ENCODE data around the gene TPRG1. TPM values are rescaled to one million over a fixed set of nuclear protein-coding genes. Genes with fewer than 3 reads are reported as not detected.

The TPRG1 gene, protein sequence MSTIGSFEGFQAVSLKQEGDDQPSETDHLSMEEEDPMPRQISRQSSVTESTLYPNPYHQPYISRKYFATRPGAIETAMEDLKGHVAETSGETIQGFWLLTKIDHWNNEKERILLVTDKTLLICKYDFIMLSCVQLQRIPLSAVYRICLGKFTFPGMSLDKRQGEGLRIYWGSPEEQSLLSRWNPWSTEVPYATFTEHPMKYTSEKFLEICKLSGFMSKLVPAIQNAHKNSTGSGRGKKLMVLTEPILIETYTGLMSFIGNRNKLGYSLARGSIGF
- total RNA-seq (1 to 10 TPM in 3 of 4 donors, under 1 TPM in 1; 0.27 to 9.1 (median 4.6) TPM), polyA plus RNA-seq (1 to 10 TPM in 2 of 3 donors, under 1 TPM in 1; 0.23 to 3.6 (median 1.1) TPM)

DNA sequence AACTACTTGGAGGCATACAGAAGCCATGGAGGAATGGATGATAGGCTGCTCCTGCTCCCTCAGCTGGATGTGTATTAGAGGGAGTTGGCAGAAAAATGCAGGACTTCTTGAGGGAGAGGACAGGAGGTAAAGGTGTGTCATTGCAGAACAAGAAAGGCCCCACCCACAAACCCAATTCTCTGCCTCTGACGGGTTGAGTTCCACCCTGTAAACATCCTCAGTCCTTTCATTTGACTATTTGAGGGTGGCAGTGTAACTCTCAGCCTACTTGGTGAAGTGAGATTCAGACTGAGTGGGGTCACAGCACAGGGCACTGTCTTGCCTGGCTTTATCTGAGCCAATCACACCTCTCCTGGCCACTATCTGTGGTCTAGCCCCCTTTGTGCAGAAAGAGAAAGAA lies at the start of gene TPRG1:
TSS of gene TPRG1 (plus strand) at position 265 of the 400 bp plus-strand sequence. CDS start 35,414 bp downstream, outside the sequence.
- no peaks in the 10 kb centered on the region for H3K27me3 ChIP-seq
- DNase-seq: no peak
- no peaks in the 10 kb centered on the region for H3K9me3 ChIP-seq
- no peak within 1 kb of the TSS for H3K4me3 ChIP-seq
- no peak for TF ChIP-seq EP300 (IDR thresholded peaks at IDR 0.05)
- TF ChIP-seq, protein P1, sequence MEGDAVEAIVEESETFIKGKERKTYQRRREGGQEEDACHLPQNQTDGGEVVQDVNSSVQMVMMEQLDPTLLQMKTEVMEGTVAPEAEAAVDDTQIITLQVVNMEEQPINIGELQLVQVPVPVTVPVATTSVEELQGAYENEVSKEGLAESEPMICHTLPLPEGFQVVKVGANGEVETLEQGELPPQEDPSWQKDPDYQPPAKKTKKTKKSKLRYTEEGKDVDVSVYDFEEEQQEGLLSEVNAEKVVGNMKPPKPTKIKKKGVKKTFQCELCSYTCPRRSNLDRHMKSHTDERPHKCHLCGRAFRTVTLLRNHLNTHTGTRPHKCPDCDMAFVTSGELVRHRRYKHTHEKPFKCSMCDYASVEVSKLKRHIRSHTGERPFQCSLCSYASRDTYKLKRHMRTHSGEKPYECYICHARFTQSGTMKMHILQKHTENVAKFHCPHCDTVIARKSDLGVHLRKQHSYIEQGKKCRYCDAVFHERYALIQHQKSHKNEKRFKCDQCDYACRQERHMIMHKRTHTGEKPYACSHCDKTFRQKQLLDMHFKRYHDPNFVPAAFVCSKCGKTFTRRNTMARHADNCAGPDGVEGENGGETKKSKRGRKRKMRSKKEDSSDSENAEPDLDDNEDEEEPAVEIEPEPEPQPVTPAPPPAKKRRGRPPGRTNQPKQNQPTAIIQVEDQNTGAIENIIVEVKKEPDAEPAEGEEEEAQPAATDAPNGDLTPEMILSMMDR (IDR thresholded peaks at IDR 0.05): no peak
- no peak for TF ChIP-seq POLR2A (IDR thresholded peaks at IDR 0.05)
- TF ChIP-seq POLR2AphosphoS5 (IDR thresholded peaks at IDR 0.05): no peak
- no peaks in the 10 kb centered on the region for H3K4me1 ChIP-seq
- 19 to 63% methylated on average over 1 of the region's 1 CpG for WGBS, 2 donors
- H3K27ac ChIP-seq: no peak within 1 kb of the TSS
- H3K36me3 ChIP-seq: no peaks in the 10 kb centered on the region
- intact Hi-C loops (cut with DNase I): no loop called here

- WGBS, 2 donors: 65 to 73% methylated on average over 2 of the region's 2 CpGs
- Histone ChIP-seq H3K27ac (peak overlapping the region; percentile 49 to 77 (median 71)), H3K4me1 (peaks cover 0 to 40% (median 32%) of the 10 kb centered on the region in 4 donors), H3K27me3 (no peaks in the 10 kb centered on the region), H3K4me3 (no peak overlapping the region), H3K9me3 (no peaks in the 10 kb centered on the region), H3K36me3 (no peaks in the 10 kb centered on the region)
- TF ChIP-seq EP300 (IDR thresholded peaks at IDR 0.05) (no peak), POLR2A (IDR thresholded peaks at IDR 0.05) (no peak), POLR2AphosphoS5 (IDR thresholded peaks at IDR 0.05) (peak in 1 of 4 donors; percentile 35)
- TF ChIP-seq, protein P1 (IDR thresholded peaks at IDR 0.05): no peak
- intact Hi-C loops (cut with DNase I): no loop called here
- DNase-seq: no peak
These were observed 49.7 kb upstream of the TPRG1 start for GRCh38 chr3:189122110-189122509.

DNA sequence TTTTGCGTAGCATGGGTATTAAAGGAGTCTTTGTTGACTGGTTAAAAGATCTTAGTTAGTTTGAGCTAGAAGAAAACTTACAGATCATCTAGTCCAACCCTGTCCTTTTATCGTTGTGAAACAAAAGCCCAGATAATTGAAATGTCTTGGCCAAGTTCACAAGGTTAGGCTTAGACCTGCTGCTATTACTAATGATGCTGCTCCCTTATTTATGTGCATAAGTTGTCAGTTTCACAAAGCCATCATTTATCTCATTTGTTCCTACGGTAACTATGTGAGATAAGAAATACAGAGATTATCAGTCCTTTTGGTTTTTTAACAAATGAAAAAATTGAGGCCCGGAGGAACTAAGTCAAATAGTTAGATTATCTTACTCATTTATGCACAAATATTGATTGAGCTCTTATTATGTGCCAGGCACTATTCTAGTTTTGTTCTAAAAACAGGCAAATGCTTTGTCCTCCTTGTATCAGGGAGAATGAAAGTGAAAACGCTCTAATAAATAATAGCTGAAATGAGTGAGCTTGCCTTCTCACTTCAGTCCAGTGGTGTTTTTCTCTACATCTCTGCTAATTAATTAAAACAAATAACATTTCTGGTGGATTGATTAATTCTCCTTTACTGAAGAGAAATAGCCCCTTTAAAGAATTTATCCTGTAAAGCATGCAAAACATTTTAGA lies 49.1 kb upstream of the TPRG1 start:
- intact Hi-C loops (cut with DNase I): no loop called here
- Histone ChIP-seq H3K27me3 (no peaks in the 10 kb centered on the region), H3K9me3 (no peaks in the 10 kb centered on the region), H3K4me3 (no peak overlapping the region), H3K36me3 (no peaks in the 10 kb centered on the region), H3K4me1 (peaks cover 0 to 40% (median 32%) of the 10 kb centered on the region in 4 donors), H3K27ac (peak overlapping the region; percentile 49 to 77 (median 71))
- no peak for TF ChIP-seq POLR2A (IDR thresholded peaks at IDR 0.05)
- TF ChIP-seq, protein P1 (IDR thresholded peaks at IDR 0.05): no peak
- TF ChIP-seq EP300 (IDR thresholded peaks at IDR 0.05): no peak
- no peak for TF ChIP-seq POLR2AphosphoS5 (IDR thresholded peaks at IDR 0.05)
- DNase-seq: no peak
- 80 to 84% methylated on average over 5 of the region's 5 CpGs for WGBS, 2 donors

- intact Hi-C loops (cut with DNase I): no loop called here
- Histone ChIP-seq H3K4me3 (no peak overlapping the region), H3K36me3 (no peaks in the 10 kb centered on the region), H3K9me3 (no peaks in the 10 kb centered on the region), H3K27me3 (no peaks in the 10 kb centered on the region), H3K4me1 (peaks cover 0 to 40% (median 32%) of the 10 kb centered on the region in 4 donors), H3K27ac (peak overlapping the region; percentile 49 to 77 (median 71))
- TF ChIP-seq POLR2AphosphoS5 (IDR thresholded peaks at IDR 0.05): peak in 3 of 4 donors; percentile 41 to 68 (median 63)
- peak in 3 of 4 donors; percentile 6 to 37 (median 21) for TF ChIP-seq EP300 (IDR thresholded peaks at IDR 0.05)
- TF ChIP-seq, protein P1 (IDR thresholded peaks at IDR 0.05): no peak
- 38 to 73% methylated on average over 11 of the region's 11 CpGs for WGBS, 2 donors
- DNase-seq: peak; percentile 82
These were observed 48.0 kb upstream of the TPRG1 start for GRCh38 chr3:189123595-189124387.
